K562 (cell line): ENCODE results near the gene ZNF74. TPM values are rescaled to one million over a fixed set of nuclear protein-coding genes. Genes with fewer than 3 reads are reported as not detected.

Experiments used
- CREB3 ChIP-seq: fragments of 450-650 bp; conservative IDR thresholded peaks from 2 replicates; pipeline ENCODE4 v1.6.1; 2016; ENCODE audit warnings: missing genetic modification characterization, low read depth, mild to moderate bottlenecking, missing compliant biosample characterization, moderate library complexity
- FOS ChIP-seq: IDR thresholded peaks from 3 replicates; pipeline ENCODE4 v1.6.1; 2011; ENCODE audit not compliant: insufficient read length; ENCODE audit errors: extremely low read depth
- IRF2 ChIP-seq: sonication (generic); formaldehyde crosslinking; IDR thresholded peaks from 2 replicates; pipeline ENCODE4 v1.8.1; 2022; ENCODE audit warnings: mild to moderate bottlenecking, missing genetic modification reagents
- SLC30A9 ChIP-seq: fragments of 250-450 bp; sonication (Bioruptor Pico); IDR thresholded peaks from 2 replicates; pipeline ENCODE4 v1.8.0; 2022; ENCODE audit warnings: mild to moderate bottlenecking, moderate library complexity
- ZBTB17 ChIP-seq: fragments of 450-650 bp; formaldehyde crosslinking; IDR thresholded peaks from 2 replicates; pipeline ENCODE4 v1.4.0; 2020; ENCODE audit warnings: mild to moderate bottlenecking
- ZBTB34 ChIP-seq: fragments of 250-450 bp; sonication (Bioruptor Pico); IDR thresholded peaks from 2 replicates; pipeline ENCODE4 v1.8.0; 2021; ENCODE audit warnings: mild to moderate bottlenecking, moderate library complexity
- polyA plus RNA-seq, 8 experiments: library from polyadenylated mRNA; depleted of rRNA in 4 of 8; stranded (reverse) in 5 of 8; unstranded in 3 of 8; fragments of >200 nt; fragmentation: Nextera tagmentation in 2 of 8; fragmentation: Illumina TruSeq in 1 of 8; extraction: Ambion mirVana in 2 of 8; extraction: Trizol in 1 of 8; gene quantifications; 2 replicates each; pipeline versions ENCODE4 v1.2.1 to v1.2.3, GENCODE V29; 2011 to 2014; ENCODE audit warnings: inconsistent platforms in 1 of 8, missing spikeins in 1 of 8
- total RNA-seq, 7 experiments: library from RNA; depleted of rRNA in 6 of 7; stranded (reverse); fragments of >200 nt in 6 of 7; fragmentation: Illumina TruSeq in 2 of 7; extraction: Trizol in 2 of 7; gene quantifications; 2 replicates each; pipeline versions ENCODE4 v1.2.1 to v1.2.3, GENCODE V29; 2011 to 2021; ENCODE audit warnings: low replicate concordance in 1 of 7
- TF ChIP-seq, protein P1 (sequence below), 3 experiments: IDR thresholded peaks in 2 of 3; conservative IDR thresholded peaks in 1 of 3; 2 replicates each; pipeline ENCODE4 v1.5.1; 2011 to 2012; ENCODE audit warnings: low read length in 3 of 3, mild to moderate bottlenecking in 3 of 3, control low read depth in 2 of 3, improper control_type of control experiment in 1 of 3, inconsistent platforms in 1 of 3, low read depth in 1 of 3, mixed read lengths in 1 of 3, moderate library complexity in 1 of 3; ENCODE audit not compliant: insufficient read depth in 2 of 3

Gene ZNF74
- total and polyA plus RNA-seq, 9 of the 15 experiments (the other 6 are each of a cell fraction or from before 2014, with no cell fraction given), result 2.4 to 53.5 (median 31.5) TPM

DNA sequence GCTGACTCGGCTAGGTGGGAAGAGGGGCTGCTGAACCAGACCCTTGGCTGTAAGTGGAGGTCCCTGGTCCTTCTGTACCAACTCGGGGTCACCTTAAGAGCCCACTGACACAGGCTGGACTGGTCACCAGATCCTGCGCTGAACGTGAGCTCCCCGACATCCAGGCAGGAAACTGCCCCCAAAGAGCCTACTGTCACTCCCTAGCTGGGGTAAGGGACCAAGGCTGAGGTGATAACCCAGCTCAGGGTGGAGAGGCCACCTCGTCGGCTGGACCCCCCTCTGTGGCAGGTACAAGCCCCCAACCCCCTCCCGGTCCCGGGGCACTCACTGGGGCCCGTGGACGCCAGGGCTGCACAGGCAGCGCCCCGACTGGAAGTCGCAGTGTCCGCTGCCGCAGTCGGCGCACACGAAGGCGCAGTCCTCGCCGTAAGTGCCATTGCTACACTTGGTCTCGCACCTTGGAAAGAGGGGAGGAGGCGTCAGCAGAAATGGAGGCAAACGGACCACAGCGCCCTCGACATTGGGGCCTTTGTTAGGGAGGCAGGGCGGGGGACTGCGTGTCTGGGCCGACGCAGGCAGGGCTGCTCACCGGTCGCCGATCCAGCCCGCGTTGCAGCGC lies 36.3 kb downstream of the ZNF74 start (continued):
- TF ChIP-seq CREB3 (tag) (no peak), SLC30A9 (CRISPR knock-in tag) (no peak), FOS (no peak), ZBTB17 (CRISPR knock-in tag) (no peak), IRF2 (CRISPR knock-in tag) (peak; percentile 12; the same call in 1 of the 2 replicates), ZBTB34 (no peak)
- TF ChIP-seq, protein P1, sequence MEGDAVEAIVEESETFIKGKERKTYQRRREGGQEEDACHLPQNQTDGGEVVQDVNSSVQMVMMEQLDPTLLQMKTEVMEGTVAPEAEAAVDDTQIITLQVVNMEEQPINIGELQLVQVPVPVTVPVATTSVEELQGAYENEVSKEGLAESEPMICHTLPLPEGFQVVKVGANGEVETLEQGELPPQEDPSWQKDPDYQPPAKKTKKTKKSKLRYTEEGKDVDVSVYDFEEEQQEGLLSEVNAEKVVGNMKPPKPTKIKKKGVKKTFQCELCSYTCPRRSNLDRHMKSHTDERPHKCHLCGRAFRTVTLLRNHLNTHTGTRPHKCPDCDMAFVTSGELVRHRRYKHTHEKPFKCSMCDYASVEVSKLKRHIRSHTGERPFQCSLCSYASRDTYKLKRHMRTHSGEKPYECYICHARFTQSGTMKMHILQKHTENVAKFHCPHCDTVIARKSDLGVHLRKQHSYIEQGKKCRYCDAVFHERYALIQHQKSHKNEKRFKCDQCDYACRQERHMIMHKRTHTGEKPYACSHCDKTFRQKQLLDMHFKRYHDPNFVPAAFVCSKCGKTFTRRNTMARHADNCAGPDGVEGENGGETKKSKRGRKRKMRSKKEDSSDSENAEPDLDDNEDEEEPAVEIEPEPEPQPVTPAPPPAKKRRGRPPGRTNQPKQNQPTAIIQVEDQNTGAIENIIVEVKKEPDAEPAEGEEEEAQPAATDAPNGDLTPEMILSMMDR (IDR thresholded peaks at IDR 0.05 in 2 of 3, conservative IDR thresholded peaks at IDR 0.05 in 1 of 3; ENCODE audit: insufficient read depth in 2 of 3, low read depth in 1 of 3, low read length in 3 of 3), result peak in 1 of 3 experiments; percentile 43; a peak in 2 of 6 replicates
